Suprapubic skin (tissue), 4 donors: ENCODE results near the gene ETV3L. TPM values are rescaled to one million over a fixed set of nuclear protein-coding genes. Genes with fewer than 3 reads are reported as not detected.
A peak's percentile ranks its signal among the peaks of the same experiment; 100 is the strongest.

Experiments used
- DNase-seq, 2 donors: peaks; one replicate each; pipeline ENCODE4 v3.0.0-alpha.2; 2019; ENCODE audit warnings: low spot score in 2 of 2
- H3K27ac ChIP-seq: fragments of 200-600 bp; sonication (generic); one replicate; pipeline ENCODE4 v1.5.1; 2019
- H3K27me3 ChIP-seq: fragments of 200-600 bp; sonication (generic); one replicate; pipeline ENCODE4 v1.5.1; 2019
- H3K36me3 ChIP-seq: fragments of 200-600 bp; sonication (generic); one replicate; pipeline ENCODE4 v1.5.1; 2019
- H3K4me1 ChIP-seq: fragments of 200-600 bp; sonication (generic); one replicate; pipeline ENCODE4 v1.5.1; 2019
- H3K4me3 ChIP-seq: fragments of 200-600 bp; sonication (generic); one replicate; pipeline ENCODE4 v1.5.1; 2019; ENCODE audit warnings: mild to moderate bottlenecking
- H3K9me3 ChIP-seq: fragments of 200-600 bp; sonication (generic); one replicate; pipeline ENCODE4 v1.5.1; 2019
- CTCF ChIP-seq, 2 donors: fragments of 200-600 bp in 1 of 2; fragments of 450-650 bp in 1 of 2; sonication (generic) in 1 of 2; IDR thresholded peaks; one replicate each; pipeline ENCODE4 v1.5.1; 2016 to 2019; ENCODE audit warnings: antibody characterized with exemption in 2 of 2, mild to moderate bottlenecking in 1 of 2, moderate library complexity in 1 of 2
- EP300 ChIP-seq: sonication (generic); formaldehyde crosslinking; IDR thresholded peaks from one replicate; pipeline ENCODE4 v1.6.1; 2017; ENCODE audit warnings: antibody characterized with exemption
- POLR2A ChIP-seq, 2 donors: fragments of 450-650 bp; IDR thresholded peaks; one replicate each; pipeline ENCODE4 v1.6.1; 2017; ENCODE audit warnings: antibody characterized with exemption in 2 of 2, mild to moderate bottlenecking in 2 of 2, moderate library complexity in 2 of 2
- POLR2AphosphoS5 ChIP-seq, 3 donors: sonication (generic); formaldehyde crosslinking; IDR thresholded peaks; one replicate each; pipeline ENCODE4 v1.6.1; 2017; ENCODE audit warnings: antibody characterized with exemption in 3 of 3
- WGBS: methylation state at CpG from one replicate; pipeline ENCODE4 v1.1.5; 2018; 5-methylcytosine and 5-hydroxymethylcytosine counted together
- total RNA-seq, 4 donors: library from RNA; depleted of rRNA; stranded (reverse); fragments of >200 nt; gene quantifications; one replicate each; pipeline ENCODE4 v1.1.0, GENCODE V29; 2016

The ETV3L gene
- total RNA-seq, 4 donors from 2014 or later, result not detected

GRCh38 chr1:157044326-157044725 lies 55.3 kb downstream of the ETV3L start:
- Histone ChIP-seq H3K27me3 (no peaks in the 10 kb centered on the region), H3K36me3 (no peaks in the 10 kb centered on the region), H3K4me3 (peak overlapping the region; percentile 71), H3K4me1 (peaks cover 44% of the 10 kb centered on the region), H3K9me3 (no peaks in the 10 kb centered on the region), H3K27ac (no peak overlapping the region)
- TF ChIP-seq EP300 (no peak), POLR2A (IDR thresholded peaks at IDR 0.05) (no peak), POLR2AphosphoS5 (IDR thresholded peaks at IDR 0.05) (no peak), CTCF (IDR thresholded peaks at IDR 0.05) (no peak)
- no peak for DNase-seq
- 37% methylated on average over 6 of the region's 6 CpGs for WGBS

- no peak overlapping the region for H3K27ac ChIP-seq
- peaks cover 44% of the 10 kb centered on the region for H3K4me1 ChIP-seq
- H3K4me3 ChIP-seq, result peak overlapping the region; percentile 71
- 76% methylated on average over 2 of the region's 2 CpGs for WGBS
- no peak for DNase-seq
- TF ChIP-seq CTCF (IDR thresholded peaks at IDR 0.05), result no peak
- no peak for TF ChIP-seq EP300
- TF ChIP-seq POLR2A (IDR thresholded peaks at IDR 0.05), result no peak
- TF ChIP-seq POLR2AphosphoS5 (IDR thresholded peaks at IDR 0.05), result no peak
- H3K9me3 ChIP-seq, result no peaks in the 10 kb centered on the region
- no peaks in the 10 kb centered on the region for H3K27me3 ChIP-seq
- H3K36me3 ChIP-seq, result no peaks in the 10 kb centered on the region
Observed at GRCh38 chr1:157043685-157044084, 55.9 kb downstream of the ETV3L start.

- Histone ChIP-seq H3K9me3 (no peaks in the 10 kb centered on the region), H3K27ac (no peak overlapping the region), H3K36me3 (no peaks in the 10 kb centered on the region), H3K4me1 (peaks cover 44% of the 10 kb centered on the region), H3K4me3 (peak overlapping the region; percentile 71), H3K27me3 (no peaks in the 10 kb centered on the region)
- 50% methylated on average over 2 of the region's 2 CpGs for WGBS
- TF ChIP-seq CTCF (IDR thresholded peaks at IDR 0.05), result no peak
- TF ChIP-seq EP300, result no peak
- TF ChIP-seq POLR2A (IDR thresholded peaks at IDR 0.05), result no peak
- TF ChIP-seq POLR2AphosphoS5 (IDR thresholded peaks at IDR 0.05), result no peak
- no peak for DNase-seq
Observed at GRCh38 chr1:157042846-157043245, 56.8 kb downstream of the ETV3L start.

Other genes starting within 250 kb of the ETV3L start
- not detected for gene INSRR, start 240.7 kb downstream of the ETV3L start, total RNA-seq
- gene NTRK1, start 238.9 kb downstream of the ETV3L start, total RNA-seq, result under 1 TPM in 1 of 4 donors, not detected in 3; 0.32 TPM
- 1 to 10 TPM; 2.4 to 5.7 (median 3.8) TPM for gene PEAR1, start 206.1 kb downstream of the ETV3L start, total RNA-seq
- gene LRRC71, start 179.2 kb downstream of the ETV3L start, total RNA-seq, result not detected
- 10 to 100 TPM; 30.7 to 46.1 (median 40.3) TPM for gene ARHGEF11, start 54.1 kb downstream of the ETV3L start, total RNA-seq
- gene ETV3, start 38.6 kb upstream of the ETV3L start, total RNA-seq, result 10 to 100 TPM; 88.9 to 93.6 (median 90.9) TPM